ENCODE results near the gene ARHGEF6.

DNA sequence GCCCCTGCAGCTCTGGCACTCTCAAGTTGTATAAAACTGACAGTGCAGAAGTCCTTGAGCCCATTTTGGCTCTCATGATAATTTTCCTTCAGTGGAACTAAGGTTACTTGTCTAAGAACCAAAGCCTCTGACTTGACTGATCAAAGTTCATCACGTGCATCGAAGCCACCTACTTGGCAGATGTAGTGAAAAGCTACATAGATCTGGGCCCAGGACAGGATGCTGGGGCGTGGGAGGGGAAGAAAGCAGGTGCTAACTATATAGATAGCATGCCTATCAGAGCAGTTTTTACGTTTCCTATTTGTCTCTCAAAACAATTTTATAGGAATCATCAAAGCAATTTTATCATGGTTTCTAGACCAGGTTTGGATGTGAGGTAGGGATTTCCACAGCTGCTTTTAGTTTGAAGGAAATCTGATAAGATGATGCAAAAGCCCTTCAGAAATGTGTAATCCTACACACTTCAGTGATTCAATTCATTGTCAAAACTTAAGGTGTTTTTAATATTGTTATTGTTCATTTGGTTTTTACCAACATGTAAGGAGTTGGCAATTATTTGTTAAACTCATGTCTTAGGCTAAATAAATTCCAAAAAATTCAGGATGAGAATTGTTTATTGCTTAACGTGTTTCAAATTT lies 134.0 kb downstream of the ARHGEF6 start:
- TF ChIP-seq, protein P1, sequence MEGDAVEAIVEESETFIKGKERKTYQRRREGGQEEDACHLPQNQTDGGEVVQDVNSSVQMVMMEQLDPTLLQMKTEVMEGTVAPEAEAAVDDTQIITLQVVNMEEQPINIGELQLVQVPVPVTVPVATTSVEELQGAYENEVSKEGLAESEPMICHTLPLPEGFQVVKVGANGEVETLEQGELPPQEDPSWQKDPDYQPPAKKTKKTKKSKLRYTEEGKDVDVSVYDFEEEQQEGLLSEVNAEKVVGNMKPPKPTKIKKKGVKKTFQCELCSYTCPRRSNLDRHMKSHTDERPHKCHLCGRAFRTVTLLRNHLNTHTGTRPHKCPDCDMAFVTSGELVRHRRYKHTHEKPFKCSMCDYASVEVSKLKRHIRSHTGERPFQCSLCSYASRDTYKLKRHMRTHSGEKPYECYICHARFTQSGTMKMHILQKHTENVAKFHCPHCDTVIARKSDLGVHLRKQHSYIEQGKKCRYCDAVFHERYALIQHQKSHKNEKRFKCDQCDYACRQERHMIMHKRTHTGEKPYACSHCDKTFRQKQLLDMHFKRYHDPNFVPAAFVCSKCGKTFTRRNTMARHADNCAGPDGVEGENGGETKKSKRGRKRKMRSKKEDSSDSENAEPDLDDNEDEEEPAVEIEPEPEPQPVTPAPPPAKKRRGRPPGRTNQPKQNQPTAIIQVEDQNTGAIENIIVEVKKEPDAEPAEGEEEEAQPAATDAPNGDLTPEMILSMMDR (IDR thresholded peaks at IDR 0.05), result no peak
- no peak for TF ChIP-seq POLR2A (IDR thresholded peaks at IDR 0.05)
